Thyroid gland (tissue), 4 donors: ENCODE results near the gene ACSS3. TPM values are rescaled to one million over a fixed set of nuclear protein-coding genes. Genes with fewer than 3 reads are reported as not detected.

ENCODE experiments used
- DNase-seq, 2 donors: peaks; one replicate each; pipeline ENCODE4 v3.0.0-alpha.2; 2019
- H3K27ac ChIP-seq, 3 donors: fragments of 200-600 bp; sonication (generic); 1 replicate in 2 of 3; 2 replicates in 1 of 3; pipeline ENCODE4 v1.5.1; 2016 to 2019; ENCODE audit warnings: mild to moderate bottlenecking in 1 of 3, moderate library complexity in 1 of 3
- H3K27me3 ChIP-seq: fragments of 200-600 bp; sonication (generic); one replicate; pipeline ENCODE4 v1.5.1; 2019
- H3K36me3 ChIP-seq, 2 donors: fragments of 200-600 bp; sonication (generic); one replicate each; pipeline ENCODE4 v1.5.1; 2016 to 2019
- H3K4me1 ChIP-seq, 2 donors: fragments of 200-600 bp; sonication (generic); one replicate each; pipeline ENCODE4 v1.5.1; 2017 to 2019
- H3K4me3 ChIP-seq, 3 donors: fragments of 200-600 bp; sonication (generic); replicated peaks in 1 of 3; 1 replicate in 2 of 3; 2 replicates in 1 of 3; pipeline ENCODE4 v1.5.1; 2016; ENCODE audit warnings: mild to moderate bottlenecking in 1 of 3
- H3K9me3 ChIP-seq: fragments of 200-600 bp; sonication (generic); one replicate; pipeline ENCODE4 v1.5.1; 2017
- POLR2A ChIP-seq, 2 donors: fragments of 450-650 bp; IDR thresholded peaks; one replicate each; pipeline ENCODE4 v1.6.1; 2017; ENCODE audit warnings: antibody characterized with exemption in 2 of 2, mild to moderate bottlenecking in 2 of 2, moderate library complexity in 1 of 2
- WGBS, 2 donors: methylation state at CpG; one replicate each; pipeline ENCODE4 v1.1.5; 2017; 5-methylcytosine and 5-hydroxymethylcytosine counted together
- intact Hi-C: fragments of 100-400 bp; cut with DNase I; formaldehyde crosslinking; loops from one replicate; pipeline ENCODE4 v1.15.1; 2023
- total RNA-seq, 4 donors: library from RNA; depleted of rRNA; stranded (reverse); fragments of >200 nt; gene quantifications; one replicate each; pipeline ENCODE4 v1.2.3, GENCODE V29; 2016
- TF ChIP-seq, protein P1 (sequence below), 6 experiments: fragments of 200-600 bp in 3 of 6; fragments of 450-650 bp in 3 of 6; sonication (generic) in 3 of 6; IDR thresholded peaks; one replicate each; pipeline ENCODE4 v1.5.1; 2016 to 2019; ENCODE audit warnings: antibody characterized with exemption in 6 of 6, mild to moderate bottlenecking in 2 of 6, inconsistent platforms in 1 of 6, moderate library complexity in 1 of 6

Gene ACSS3
- total RNA-seq, 4 donors from 2014 or later, result 32.5 to 63.8 (median 41.0) TPM

- no peak overlapping the region for H3K4me3 ChIP-seq
- H3K27ac ChIP-seq, result no peak overlapping the region
- no peak for DNase-seq
- no peak for TF ChIP-seq POLR2A (IDR thresholded peaks at IDR 0.05)
- TF ChIP-seq, protein P1, sequence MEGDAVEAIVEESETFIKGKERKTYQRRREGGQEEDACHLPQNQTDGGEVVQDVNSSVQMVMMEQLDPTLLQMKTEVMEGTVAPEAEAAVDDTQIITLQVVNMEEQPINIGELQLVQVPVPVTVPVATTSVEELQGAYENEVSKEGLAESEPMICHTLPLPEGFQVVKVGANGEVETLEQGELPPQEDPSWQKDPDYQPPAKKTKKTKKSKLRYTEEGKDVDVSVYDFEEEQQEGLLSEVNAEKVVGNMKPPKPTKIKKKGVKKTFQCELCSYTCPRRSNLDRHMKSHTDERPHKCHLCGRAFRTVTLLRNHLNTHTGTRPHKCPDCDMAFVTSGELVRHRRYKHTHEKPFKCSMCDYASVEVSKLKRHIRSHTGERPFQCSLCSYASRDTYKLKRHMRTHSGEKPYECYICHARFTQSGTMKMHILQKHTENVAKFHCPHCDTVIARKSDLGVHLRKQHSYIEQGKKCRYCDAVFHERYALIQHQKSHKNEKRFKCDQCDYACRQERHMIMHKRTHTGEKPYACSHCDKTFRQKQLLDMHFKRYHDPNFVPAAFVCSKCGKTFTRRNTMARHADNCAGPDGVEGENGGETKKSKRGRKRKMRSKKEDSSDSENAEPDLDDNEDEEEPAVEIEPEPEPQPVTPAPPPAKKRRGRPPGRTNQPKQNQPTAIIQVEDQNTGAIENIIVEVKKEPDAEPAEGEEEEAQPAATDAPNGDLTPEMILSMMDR (IDR thresholded peaks at IDR 0.05), result no peak
- intact Hi-C loops, result no loop called here
- H3K9me3 ChIP-seq, result no peaks in the 10 kb centered on the region
- H3K4me1 ChIP-seq, result no peaks in the 10 kb centered on the region
- no peaks in the 10 kb centered on the region for H3K36me3 ChIP-seq
- WGBS, 2 donors, result 78 to 79% methylated on average over 12 of the region's 12 CpGs
- no peaks in the 10 kb centered on the region for H3K27me3 ChIP-seq
Observed at GRCh38 chr12:81294325-81295190, 216.7 kb downstream of the ACSS3 start.

- TF ChIP-seq, protein P1 (IDR thresholded peaks at IDR 0.05), result no peak
- no peak for TF ChIP-seq POLR2A (IDR thresholded peaks at IDR 0.05)
- no peak for DNase-seq
- 79 to 90% methylated on average over 3 of the region's 3 CpGs for WGBS, 2 donors
- no peak overlapping the region for H3K4me3 ChIP-seq
- H3K4me1 ChIP-seq, result no peaks in the 10 kb centered on the region
- no peaks in the 10 kb centered on the region for H3K9me3 ChIP-seq
- no peaks in the 10 kb centered on the region for H3K27me3 ChIP-seq
- H3K36me3 ChIP-seq, result no peaks in the 10 kb centered on the region
- intact Hi-C loops, result no loop called here
- no peak overlapping the region for H3K27ac ChIP-seq
Observed at GRCh38 chr12:81295251-81295650, 217.4 kb downstream of the ACSS3 start.

- no peak for TF ChIP-seq POLR2A (IDR thresholded peaks at IDR 0.05)
- TF ChIP-seq, protein P1 (IDR thresholded peaks at IDR 0.05), result no peak
- Histone ChIP-seq H3K9me3 (no peaks in the 10 kb centered on the region), H3K36me3 (no peaks in the 10 kb centered on the region), H3K4me3 (no peak overlapping the region), H3K27ac (no peak overlapping the region), H3K4me1 (no peaks in the 10 kb centered on the region), H3K27me3 (no peaks in the 10 kb centered on the region)
- 74 to 77% methylated on average over 2 of the region's 2 CpGs for WGBS, 2 donors
- DNase-seq, result no peak
- intact Hi-C loops, result no loop called here
Observed at GRCh38 chr12:81296556-81297305, 218.9 kb downstream of the ACSS3 start.

DNA sequence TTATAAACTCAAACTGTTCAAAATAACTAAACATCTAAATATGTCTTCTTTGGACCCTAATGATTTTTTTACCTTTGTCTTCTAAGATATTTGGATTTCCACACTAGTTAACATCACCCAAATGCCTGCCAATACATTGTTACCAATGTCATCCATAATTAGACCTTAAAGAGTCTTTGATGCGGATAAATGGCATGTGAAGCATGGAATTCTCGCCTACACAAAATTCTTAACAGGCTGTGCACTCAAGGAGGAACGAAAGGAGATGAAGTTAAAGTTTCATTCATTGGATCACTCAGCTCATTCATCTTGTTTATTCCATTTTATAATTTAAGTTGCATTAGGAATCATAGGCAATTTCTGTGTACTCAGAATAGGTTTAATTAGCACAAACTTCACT lies 219.7 kb downstream of the ACSS3 start:
- no peak overlapping the region for H3K27ac ChIP-seq
- no peak overlapping the region for H3K4me3 ChIP-seq
- H3K36me3 ChIP-seq, result no peaks in the 10 kb centered on the region
- WGBS, 2 donors, result 70 to 76% methylated on average over 3 of the region's 3 CpGs
- no peak for DNase-seq
- no peaks in the 10 kb centered on the region for H3K4me1 ChIP-seq
- TF ChIP-seq, protein P1 (IDR thresholded peaks at IDR 0.05), result no peak
- no peak for TF ChIP-seq POLR2A (IDR thresholded peaks at IDR 0.05)
- intact Hi-C loops, result no loop called here
- H3K9me3 ChIP-seq, result no peaks in the 10 kb centered on the region
- H3K27me3 ChIP-seq, result no peaks in the 10 kb centered on the region

DNA sequence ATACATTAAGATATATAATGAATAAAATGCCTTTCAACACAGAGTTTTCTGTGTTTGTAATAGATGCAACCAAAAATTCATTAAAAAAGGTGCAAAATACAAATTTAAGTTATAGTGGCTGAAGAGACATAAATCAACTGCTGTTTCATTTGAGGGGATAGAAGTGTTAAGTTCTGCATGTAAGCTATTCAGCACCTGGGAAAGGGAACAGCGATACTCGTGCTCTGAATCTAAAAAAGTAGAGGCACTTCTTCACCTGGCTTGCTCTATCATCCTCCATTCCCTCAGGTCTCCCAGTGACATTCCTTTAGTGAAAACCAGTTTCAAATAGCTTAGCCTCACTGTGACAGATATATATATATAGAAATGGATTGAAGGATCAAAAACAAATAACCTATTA lies 222.6 kb downstream of the ACSS3 start:
- intact Hi-C loops, result no loop called here
- WGBS, 2 donors, result 32 to 38% methylated on average over 2 of the region's 2 CpGs

More for the DNA sequence above, 222.6 kb downstream of the ACSS3 start:
- no peak for TF ChIP-seq POLR2A (IDR thresholded peaks at IDR 0.05)
- TF ChIP-seq, protein P1 (IDR thresholded peaks at IDR 0.05), result no peak
- Histone ChIP-seq H3K4me1 (no peaks in the 10 kb centered on the region), H3K4me3 (no peak overlapping the region), H3K27me3 (no peaks in the 10 kb centered on the region), H3K36me3 (no peaks in the 10 kb centered on the region), H3K27ac (no peak overlapping the region), H3K9me3 (no peaks in the 10 kb centered on the region)
- no peak for DNase-seq
